ENCODE results near the gene RBBP8. TPM values are rescaled to one million over a fixed set of nuclear protein-coding genes. Genes with fewer than 3 reads are reported as not detected.
A peak's percentile ranks its signal among the peaks of the same experiment; 100 is the strongest.

Gene RBBP8
- total RNA-seq, 1 donor from 2014 or later = 19.3 TPM

DNA sequence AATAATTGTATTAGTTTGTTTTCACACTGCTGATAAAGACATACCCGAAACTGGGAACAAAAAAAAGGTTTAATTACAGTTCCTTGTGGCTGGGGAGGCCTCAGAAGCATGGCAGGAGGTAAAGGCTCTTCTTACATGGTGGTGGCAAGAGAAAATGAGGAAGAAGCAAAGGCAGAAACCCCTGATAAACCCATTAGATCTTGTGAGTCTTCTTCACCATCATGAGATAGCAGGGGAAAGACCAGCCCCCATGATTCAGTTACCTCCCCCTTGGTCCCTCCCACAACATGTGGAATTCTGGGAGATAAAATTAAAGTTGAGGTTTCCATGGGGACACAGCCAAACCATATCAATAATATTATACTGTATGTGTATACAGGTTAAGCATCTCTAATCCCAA is 128.9 kb downstream of the RBBP8 start:
- no peak for TF ChIP-seq CTCF (IDR thresholded peaks at IDR 0.05)
- Mint-ChIP-seq H3K27ac (ENCODE audit: unreplicated experiment) (no peak overlapping the region), H3K27me3 (ENCODE audit: unreplicated experiment) (no peaks in the 10 kb centered on the region), H3K36me3 (ENCODE audit: unreplicated experiment) (peaks cover 4% of the 10 kb centered on the region), H3K4me3 (ENCODE audit: unreplicated experiment) (no peak overlapping the region), H3K4me1 (ENCODE audit: unreplicated experiment) (peaks cover 35% of the 10 kb centered on the region), H3K9me3 (ENCODE audit: unreplicated experiment) (peaks cover 10% of the 10 kb centered on the region)
- no peak for DNase-seq (ENCODE audit: extremely low spot score, unreplicated experiment)

DNA sequence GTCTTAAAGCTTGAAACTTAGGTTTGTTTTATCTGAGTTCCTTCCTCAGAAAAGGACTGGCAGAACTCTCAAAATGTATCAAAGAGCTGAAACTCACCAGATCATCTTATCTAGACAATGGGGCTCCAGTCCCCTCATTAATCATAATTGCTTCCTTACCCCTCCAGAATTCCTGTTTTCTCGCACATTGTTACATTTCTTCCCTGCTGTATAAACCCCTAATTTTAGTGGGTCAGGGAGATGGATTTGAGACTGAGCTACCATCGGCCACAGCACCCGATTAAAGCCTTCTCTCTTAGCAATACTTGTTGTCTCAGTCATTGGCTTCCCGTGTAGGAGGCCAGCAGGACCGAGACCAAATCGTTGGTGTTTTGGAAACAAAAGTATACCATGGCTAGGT is 130.4 kb downstream of the RBBP8 start:
- Mint-ChIP-seq H3K27me3 (ENCODE audit: unreplicated experiment) (no peaks in the 10 kb centered on the region), H3K4me1 (ENCODE audit: unreplicated experiment) (peaks cover 24% of the 10 kb centered on the region), H3K36me3 (ENCODE audit: unreplicated experiment) (peaks cover 4% of the 10 kb centered on the region), H3K27ac (ENCODE audit: unreplicated experiment) (peak overlapping the region; percentile 56), H3K9me3 (ENCODE audit: unreplicated experiment) (peaks cover 10% of the 10 kb centered on the region), H3K4me3 (ENCODE audit: unreplicated experiment) (no peak overlapping the region)
- DNase-seq (ENCODE audit: extremely low spot score, unreplicated experiment) = no peak
- TF ChIP-seq CTCF (IDR thresholded peaks at IDR 0.05) = no peak

- peaks cover 4% of the 10 kb centered on the region for H3K36me3 Mint-ChIP-seq (ENCODE audit: unreplicated experiment)
- no peaks in the 10 kb centered on the region for H3K27me3 Mint-ChIP-seq (ENCODE audit: unreplicated experiment)
- no peak overlapping the region for H3K27ac Mint-ChIP-seq (ENCODE audit: unreplicated experiment)
- DNase-seq (ENCODE audit: extremely low spot score, unreplicated experiment) = no peak
- H3K9me3 Mint-ChIP-seq (ENCODE audit: unreplicated experiment) = peaks cover 10% of the 10 kb centered on the region
- H3K4me3 Mint-ChIP-seq (ENCODE audit: unreplicated experiment) = no peak overlapping the region
- H3K4me1 Mint-ChIP-seq (ENCODE audit: unreplicated experiment) = peaks cover 12% of the 10 kb centered on the region
- TF ChIP-seq CTCF (IDR thresholded peaks at IDR 0.05) = no peak
These were observed 132.2 kb downstream of the RBBP8 start for GRCh38 chr18:23065234-23065806.

- peaks cover 11% of the 10 kb centered on the region for H3K4me1 Mint-ChIP-seq (ENCODE audit: unreplicated experiment)
- no peak overlapping the region for H3K27ac Mint-ChIP-seq (ENCODE audit: unreplicated experiment)
- peaks cover 4% of the 10 kb centered on the region for H3K36me3 Mint-ChIP-seq (ENCODE audit: unreplicated experiment)
- no peak for DNase-seq (ENCODE audit: extremely low spot score, unreplicated experiment)
- no peak overlapping the region for H3K4me3 Mint-ChIP-seq (ENCODE audit: unreplicated experiment)
- peaks cover 10% of the 10 kb centered on the region for H3K9me3 Mint-ChIP-seq (ENCODE audit: unreplicated experiment)
- no peaks in the 10 kb centered on the region for H3K27me3 Mint-ChIP-seq (ENCODE audit: unreplicated experiment)
- TF ChIP-seq CTCF (IDR thresholded peaks at IDR 0.05) = no peak
These were observed 132.9 kb downstream of the RBBP8 start for GRCh38 chr18:23066060-23066459.

DNA sequence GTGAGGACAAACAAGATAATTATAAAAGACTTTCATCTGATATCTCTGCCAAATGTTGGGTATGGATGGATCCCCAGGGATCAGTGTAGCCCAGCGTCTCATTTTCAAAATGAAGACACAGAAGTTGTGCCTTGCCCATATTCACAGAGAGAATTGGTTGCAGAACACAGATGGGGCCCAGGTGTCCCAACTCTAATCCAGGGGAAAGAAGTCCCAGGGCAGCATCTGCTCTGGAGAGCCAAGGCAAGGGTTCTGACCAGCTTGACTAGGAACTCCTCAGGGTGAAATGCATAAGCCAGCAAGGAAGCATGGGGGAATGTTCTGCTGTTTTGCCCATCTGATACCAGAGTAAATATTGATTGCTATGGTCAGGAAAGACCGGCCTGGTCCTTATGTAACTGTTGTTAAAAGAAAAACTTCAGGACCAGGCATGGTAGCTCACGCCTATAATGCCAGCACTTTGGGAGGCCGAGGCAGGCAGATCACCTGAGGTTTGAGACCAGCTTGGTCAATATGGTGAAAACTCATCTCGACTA is 133.4 kb downstream of the RBBP8 start:
- peaks cover 11% of the 10 kb centered on the region for H3K4me1 Mint-ChIP-seq (ENCODE audit: unreplicated experiment)
- no peak for TF ChIP-seq CTCF (IDR thresholded peaks at IDR 0.05)
- no peak overlapping the region for H3K4me3 Mint-ChIP-seq (ENCODE audit: unreplicated experiment)
- no peak for DNase-seq (ENCODE audit: extremely low spot score, unreplicated experiment)
- H3K27ac Mint-ChIP-seq (ENCODE audit: unreplicated experiment) = no peak overlapping the region
- H3K9me3 Mint-ChIP-seq (ENCODE audit: unreplicated experiment) = peaks cover 10% of the 10 kb centered on the region
- H3K36me3 Mint-ChIP-seq (ENCODE audit: unreplicated experiment) = peaks cover 4% of the 10 kb centered on the region
- H3K27me3 Mint-ChIP-seq (ENCODE audit: unreplicated experiment) = no peaks in the 10 kb centered on the region

Measured in osteocyte (in vitro differentiated cells).